HEK293 (cell line): Measurements from ENCODE around the gene CORO1C.

Experiments used
- CTCF ChIA-PET: fragments of 350-600 bp; formaldehyde crosslinking; extraction: SDS; loops from one replicate; lab custom pipeline; 2021; ENCODE audit warnings: antibody characterized with exemption; lab: Yijun Ruan, JAX
- POLR2A ChIA-PET: fragments of 300-600 bp; formaldehyde crosslinking; extraction: SDS; loops from one replicate; lab custom pipeline; 2020; ENCODE audit warnings: antibody characterized with exemption, inconsistent platforms; lab: Yijun Ruan, JAX
- H3K27ac ChIP-seq: fragments of 200-500 bp; sonication (Bioruptor generic); 2 replicates; pipeline ENCODE4 v1.5.1; 2014; ENCODE audit warnings: low read depth, low read length, control low read depth, inconsistent platforms; ENCODE audit errors: extremely low read depth
- H3K36me3 ChIP-seq, 2 experiments: fragments of 200-500 bp in 1 of 2; sonication (Bioruptor generic) in 1 of 2; 1 replicate in 1 of 2; 2 replicates in 1 of 2; pipeline ENCODE4 v1.5.1; 2014 to 2017; ENCODE audit warnings: inconsistent platforms in 2 of 2, low read length in 2 of 2; ENCODE audit not compliant: control insufficient read depth in 2 of 2, insufficient read depth in 1 of 2
- H3K4me1 ChIP-seq: fragments of 200-500 bp; sonication (Bioruptor generic); 2 replicates; pipeline ENCODE4 v1.5.1; 2014; ENCODE audit warnings: mild to moderate bottlenecking, low read length, inconsistent platforms; ENCODE audit not compliant: control insufficient read depth, insufficient read depth
- H3K4me3 ChIP-seq: 2 replicates; pipeline ENCODE4 v1.5.1; 2011; ENCODE audit warnings: low read depth, mild to moderate bottlenecking, control low read depth, low read length, moderate library complexity
- H3K9me3 ChIP-seq: fragments of 200-500 bp; sonication (Bioruptor generic); 2 replicates; pipeline ENCODE4 v1.5.1; 2014; ENCODE audit warnings: low read depth, low read length, inconsistent platforms; ENCODE audit not compliant: control insufficient read depth, insufficient read depth
- GFI1B ChIP-seq: fragments of 450-650 bp; formaldehyde crosslinking; IDR thresholded peaks from 2 replicates; pipeline ENCODE4 v1.5.1; 2016; ENCODE audit warnings: missing biosample characterization, missing genetic modification characterization
- GLI4 ChIP-seq: fragments of 450-650 bp; formaldehyde crosslinking; IDR thresholded peaks from 2 replicates; pipeline ENCODE4 v1.5.1; 2016; ENCODE audit warnings: missing biosample characterization, missing genetic modification characterization
- KLF8 ChIP-seq: fragments of 450-650 bp; formaldehyde crosslinking; IDR thresholded peaks from 2 replicates; pipeline ENCODE4 v1.5.1; 2016; ENCODE audit warnings: missing biosample characterization, missing genetic modification characterization
- MEIS1 ChIP-seq: sonication (generic); formaldehyde crosslinking; IDR thresholded peaks from 2 replicates; pipeline ENCODE4 v1.8.1; 2022; ENCODE audit warnings: missing genetic modification reagents, mild to moderate bottlenecking, borderline replicate concordance
- REPIN1 ChIP-seq: fragments of 450-650 bp; formaldehyde crosslinking; IDR thresholded peaks from 2 replicates; pipeline ENCODE4 v1.5.1; 2017; ENCODE audit warnings: missing biosample characterization, missing genetic modification characterization, low read depth
- YY2 ChIP-seq: fragments of 450-650 bp; formaldehyde crosslinking; IDR thresholded peaks from 2 replicates; pipeline ENCODE4 v1.5.1; 2016; ENCODE audit warnings: missing biosample characterization, missing genetic modification characterization
- ZBTB7A ChIP-seq: fragments of 450-650 bp; formaldehyde crosslinking; IDR thresholded peaks from 2 replicates; pipeline ENCODE4 v1.5.1; 2016; ENCODE audit warnings: low read depth, missing biosample characterization, missing genetic modification characterization
- ZNF112 ChIP-seq: fragments of 450-650 bp; formaldehyde crosslinking; IDR thresholded peaks from 2 replicates; pipeline ENCODE4 v1.5.0; 2017; ENCODE audit warnings: missing biosample characterization, missing genetic modification characterization
- ZNF121 ChIP-seq: fragments of 450-650 bp; formaldehyde crosslinking; IDR thresholded peaks from 2 replicates; pipeline ENCODE4 v1.5.1; 2016; ENCODE audit warnings: missing biosample characterization, missing genetic modification characterization
- ZNF223 ChIP-seq: fragments of 450-650 bp; formaldehyde crosslinking; IDR thresholded peaks from 2 replicates; pipeline ENCODE4 v1.5.1; 2016; ENCODE audit warnings: missing biosample characterization, missing genetic modification characterization
- ZNF23 ChIP-seq: fragments of 450-650 bp; formaldehyde crosslinking; IDR thresholded peaks from 2 replicates; pipeline ENCODE4 v1.5.1; 2016; ENCODE audit warnings: missing biosample characterization, missing genetic modification characterization, borderline replicate concordance
- ZNF302 ChIP-seq: fragments of 450-650 bp; formaldehyde crosslinking; IDR thresholded peaks from 2 replicates; pipeline ENCODE4 v1.5.1; 2016; ENCODE audit warnings: missing biosample characterization, missing genetic modification characterization, low read depth
- ZNF311 ChIP-seq: fragments of 450-650 bp; formaldehyde crosslinking; IDR thresholded peaks from 2 replicates; pipeline ENCODE4 v1.5.1; 2017; ENCODE audit warnings: missing biosample characterization, missing genetic modification characterization, borderline replicate concordance
- ZNF335 ChIP-seq: fragments of 450-650 bp; formaldehyde crosslinking; conservative IDR thresholded peaks from 2 replicates; pipeline ENCODE4 v1.5.1; 2016; ENCODE audit warnings: missing biosample characterization, missing genetic modification characterization
- ZNF366 ChIP-seq: fragments of 450-650 bp; formaldehyde crosslinking; conservative IDR thresholded peaks from 2 replicates; pipeline ENCODE4 v1.5.1; 2016; ENCODE audit warnings: missing biosample characterization, missing genetic modification characterization
- ZNF596 ChIP-seq: fragments of 450-650 bp; IDR thresholded peaks from 2 replicates; pipeline ENCODE4 v1.5.0; 2018; ENCODE audit warnings: missing biosample characterization, mild to moderate bottlenecking, missing genetic modification characterization, moderate library complexity
- ZNF600 ChIP-seq: fragments of 450-650 bp; formaldehyde crosslinking; IDR thresholded peaks from 2 replicates; pipeline ENCODE4 v1.5.1; 2016; ENCODE audit warnings: missing biosample characterization, missing genetic modification characterization
- ZNF626 ChIP-seq: fragments of 450-650 bp; sonication (Bioruptor Pico); formaldehyde crosslinking; IDR thresholded peaks from 2 replicates; pipeline ENCODE4 v1.5.1; 2018; ENCODE audit warnings: missing biosample characterization, missing genetic modification characterization, inconsistent platforms
- ZNF837 ChIP-seq: fragments of 450-650 bp; formaldehyde crosslinking; IDR thresholded peaks from 2 replicates; pipeline ENCODE4 v1.5.1; 2016; ENCODE audit warnings: missing biosample characterization, missing genetic modification characterization
- TF ChIP-seq, protein P1 (sequence below): fragments of 450-650 bp; formaldehyde crosslinking; IDR thresholded peaks from 2 replicates; pipeline ENCODE4 v1.5.1; 2016; ENCODE audit warnings: missing biosample characterization, missing genetic modification characterization, borderline replicate concordance
- TF ChIP-seq, protein P2 (sequence below): fragments of 450-650 bp; formaldehyde crosslinking; IDR thresholded peaks from 2 replicates; pipeline ENCODE4 v1.5.1; 2016; ENCODE audit warnings: missing biosample characterization, missing genetic modification characterization
- TF ChIP-seq, protein P3 (sequence below): sonication (generic); formaldehyde crosslinking; IDR thresholded peaks from 2 replicates; pipeline ENCODE4 v1.8.1; 2022; ENCODE audit warnings: mild to moderate bottlenecking, moderate library complexity, missing genetic modification reagents
- TF ChIP-seq, protein P4 (sequence below): fragments of 450-650 bp; formaldehyde crosslinking; IDR thresholded peaks from 2 replicates; pipeline ENCODE4 v1.5.1; 2016; ENCODE audit warnings: missing biosample characterization, missing genetic modification characterization

Gene CORO1C

DNA sequence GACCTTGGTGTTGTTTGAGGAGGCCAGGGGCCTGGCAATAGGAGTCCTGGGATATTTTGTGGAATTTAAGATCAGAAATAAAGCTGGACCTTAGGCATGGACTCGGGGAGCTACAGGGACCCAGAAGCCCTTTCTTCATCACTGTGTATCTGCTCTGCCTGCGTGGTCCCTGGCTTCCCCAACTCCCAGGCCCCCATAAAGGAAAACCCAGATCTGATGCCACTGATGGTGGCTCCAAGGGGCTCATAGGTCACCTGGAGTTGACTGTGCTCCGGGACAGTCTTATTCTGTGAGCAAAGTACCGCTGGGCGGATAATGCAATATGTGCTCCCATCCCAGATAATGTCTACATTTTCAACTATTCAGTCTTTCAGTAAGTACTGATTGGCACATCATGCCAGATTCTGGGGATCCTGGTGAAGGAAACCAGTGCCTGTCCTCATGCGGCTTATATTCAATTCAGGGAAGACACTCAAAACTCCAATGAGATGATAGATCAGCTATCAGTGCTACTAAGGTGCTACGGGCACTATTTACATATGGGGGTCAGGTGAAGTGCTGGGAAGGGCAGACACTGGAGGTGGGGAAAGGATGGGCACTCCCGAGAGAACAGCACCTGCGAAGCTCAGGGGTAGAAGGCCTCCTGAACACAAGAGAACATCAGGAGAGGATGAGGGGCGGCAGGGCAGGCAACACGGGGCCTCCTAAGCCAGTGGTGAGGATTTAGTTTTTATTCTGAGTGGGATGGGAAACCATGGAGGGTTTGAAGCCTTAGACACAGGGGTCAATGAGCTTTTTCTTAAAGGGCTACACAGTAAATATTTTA, 92.1 kb downstream of the CORO1C start:
- CTCF ChIA-PET: interaction anchor here (5.4 kb wide), 1 partner anchor 22 kb away, joined by 35 read pairs; no protein-coding TSS in a partner anchor
- POLR2A ChIA-PET: interaction anchor here (1.3 kb wide), 1 partner anchor 10 kb away, joined by 3 read pairs; no protein-coding TSS in a partner anchor
- no peak overlapping the region for H3K27ac ChIP-seq
- no peak overlapping the region for H3K4me3 ChIP-seq
- peaks cover 0 to 2% of the 10 kb centered on the region in 2 experiments; a peak in 1 of 3 replicates for H3K36me3 ChIP-seq
- H3K4me1 ChIP-seq: no peaks in the 10 kb centered on the region; the same call in 1 of the 2 replicates
- TF ChIP-seq, protein P1, sequence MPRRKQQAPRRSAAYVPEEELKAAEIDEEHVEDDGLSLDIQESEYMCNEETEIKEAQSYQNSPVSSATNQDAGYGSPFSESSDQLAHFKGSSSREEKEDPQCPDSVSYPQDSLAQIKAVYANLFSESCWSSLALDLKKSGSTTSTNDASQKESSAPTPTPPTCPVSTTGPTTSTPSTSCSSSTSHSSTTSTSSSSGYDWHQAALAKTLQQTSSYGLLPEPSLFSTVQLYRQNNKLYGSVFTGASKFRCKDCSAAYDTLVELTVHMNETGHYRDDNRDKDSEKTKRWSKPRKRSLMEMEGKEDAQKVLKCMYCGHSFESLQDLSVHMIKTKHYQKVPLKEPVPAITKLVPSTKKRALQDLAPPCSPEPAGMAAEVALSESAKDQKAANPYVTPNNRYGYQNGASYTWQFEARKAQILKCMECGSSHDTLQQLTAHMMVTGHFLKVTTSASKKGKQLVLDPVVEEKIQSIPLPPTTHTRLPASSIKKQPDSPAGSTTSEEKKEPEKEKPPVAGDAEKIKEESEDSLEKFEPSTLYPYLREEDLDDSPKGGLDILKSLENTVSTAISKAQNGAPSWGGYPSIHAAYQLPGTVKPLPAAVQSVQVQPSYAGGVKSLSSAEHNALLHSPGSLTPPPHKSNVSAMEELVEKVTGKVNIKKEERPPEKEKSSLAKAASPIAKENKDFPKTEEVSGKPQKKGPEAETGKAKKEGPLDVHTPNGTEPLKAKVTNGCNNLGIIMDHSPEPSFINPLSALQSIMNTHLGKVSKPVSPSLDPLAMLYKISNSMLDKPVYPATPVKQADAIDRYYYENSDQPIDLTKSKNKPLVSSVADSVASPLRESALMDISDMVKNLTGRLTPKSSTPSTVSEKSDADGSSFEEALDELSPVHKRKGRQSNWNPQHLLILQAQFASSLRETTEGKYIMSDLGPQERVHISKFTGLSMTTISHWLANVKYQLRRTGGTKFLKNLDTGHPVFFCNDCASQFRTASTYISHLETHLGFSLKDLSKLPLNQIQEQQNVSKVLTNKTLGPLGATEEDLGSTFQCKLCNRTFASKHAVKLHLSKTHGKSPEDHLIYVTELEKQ (tag by site-specific recombination): no peak
- TF ChIP-seq, protein P2, sequence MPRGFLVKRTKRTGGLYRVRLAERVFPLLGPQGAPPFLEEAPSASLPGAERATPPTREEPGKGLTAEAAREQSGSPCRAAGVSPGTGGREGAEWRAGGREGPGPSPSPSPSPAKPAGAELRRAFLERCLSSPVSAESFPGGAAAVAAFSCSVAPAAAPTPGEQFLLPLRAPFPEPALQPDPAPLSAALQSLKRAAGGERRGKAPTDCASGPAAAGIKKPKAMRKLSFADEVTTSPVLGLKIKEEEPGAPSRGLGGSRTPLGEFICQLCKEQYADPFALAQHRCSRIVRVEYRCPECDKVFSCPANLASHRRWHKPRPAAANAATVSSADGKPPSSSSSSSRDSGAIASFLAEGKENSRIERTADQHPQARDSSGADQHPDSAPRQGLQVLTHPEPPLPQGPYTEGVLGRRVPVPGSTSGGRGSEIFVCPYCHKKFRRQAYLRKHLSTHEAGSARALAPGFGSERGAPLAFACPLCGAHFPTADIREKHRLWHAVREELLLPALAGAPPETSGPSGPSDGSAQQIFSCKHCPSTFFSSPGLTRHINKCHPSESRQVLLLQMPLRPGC (tag by site-specific recombination): no peak
- TF ChIP-seq ZNF23 (tag by site-specific recombination) (no peak), ZNF302 (no peak), KLF8 (no peak), GFI1B (tag by site-specific recombination) (no peak), ZNF596 (tag by site-specific recombination) (no peak), ZNF223 (tag by site-specific recombination) (no peak), ZNF837 (tag by site-specific recombination) (no peak), GLI4 (tag by site-specific recombination) (no peak), ZNF626 (no peak), ZNF121 (tag by site-specific recombination) (no peak), YY2 (tag by site-specific recombination) (no peak), MEIS1 (CRISPR knock-in tag) (no peak), ZNF335 (tag by site-specific recombination) (no peak)
- TF ChIP-seq, protein P3, sequence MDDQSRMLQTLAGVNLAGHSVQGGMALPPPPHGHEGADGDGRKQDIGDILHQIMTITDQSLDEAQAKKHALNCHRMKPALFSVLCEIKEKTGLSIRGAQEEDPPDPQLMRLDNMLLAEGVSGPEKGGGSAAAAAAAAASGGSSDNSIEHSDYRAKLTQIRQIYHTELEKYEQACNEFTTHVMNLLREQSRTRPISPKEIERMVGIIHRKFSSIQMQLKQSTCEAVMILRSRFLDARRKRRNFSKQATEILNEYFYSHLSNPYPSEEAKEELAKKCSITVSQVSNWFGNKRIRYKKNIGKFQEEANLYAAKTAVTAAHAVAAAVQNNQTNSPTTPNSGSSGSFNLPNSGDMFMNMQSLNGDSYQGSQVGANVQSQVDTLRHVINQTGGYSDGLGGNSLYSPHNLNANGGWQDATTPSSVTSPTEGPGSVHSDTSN (CRISPR knock-in tag): no peak
- H3K9me3 ChIP-seq: no peaks in the 10 kb centered on the region

DNA sequence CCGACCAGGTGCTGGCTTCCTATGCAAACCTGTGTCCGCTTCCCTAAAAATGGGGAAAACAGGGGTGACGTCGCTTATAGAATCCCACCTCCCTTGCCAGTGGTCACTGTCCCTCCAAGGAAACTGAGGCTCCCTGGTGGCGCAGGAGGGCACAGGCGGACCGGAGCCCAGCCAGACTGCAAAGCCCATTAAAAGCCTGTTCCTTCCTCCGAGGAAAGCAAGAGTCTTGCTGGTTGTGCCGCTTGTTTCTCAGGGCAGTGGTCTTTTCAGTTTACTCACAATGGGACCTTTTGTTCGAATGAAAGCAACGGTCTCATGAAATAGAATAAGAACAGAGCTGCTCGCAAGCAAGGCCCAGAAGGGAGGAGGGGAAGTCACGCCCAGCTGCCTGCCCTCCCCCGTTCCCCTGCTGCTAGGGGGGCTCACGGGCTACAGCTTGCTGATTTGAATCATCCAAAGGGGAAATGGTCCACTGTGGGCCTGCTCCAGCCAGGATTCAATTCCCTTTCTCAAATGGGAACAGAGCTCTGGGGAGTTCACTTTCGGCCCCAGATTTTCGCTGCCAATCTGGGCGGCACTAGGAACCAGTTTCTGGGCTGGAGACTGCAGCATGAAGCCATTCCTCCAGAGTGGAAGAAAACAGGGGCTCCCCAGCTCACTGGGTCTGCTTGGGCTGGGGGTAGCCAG, 93.0 kb downstream of the CORO1C start:
- H3K4me1 ChIP-seq: no peaks in the 10 kb centered on the region; the same call in 1 of the 2 replicates
- H3K9me3 ChIP-seq: no peaks in the 10 kb centered on the region
- ChIA-PET CTCF (interaction anchor here (5.4 kb wide), 1 partner anchor 21 kb away, joined by 35 read pairs; no protein-coding TSS in a partner anchor), POLR2A (no interaction called here)
- H3K27ac ChIP-seq: no peak overlapping the region
- no peak overlapping the region for H3K4me3 ChIP-seq
- H3K36me3 ChIP-seq: no peaks in the 10 kb centered on the region
- no peak for TF ChIP-seq ZBTB7A (tag by site-specific recombination)
- no peak for TF ChIP-seq ZNF112
- no peak for TF ChIP-seq ZNF366
- no peak for TF ChIP-seq ZNF600 (tag by site-specific recombination)
- TF ChIP-seq, protein P4, sequence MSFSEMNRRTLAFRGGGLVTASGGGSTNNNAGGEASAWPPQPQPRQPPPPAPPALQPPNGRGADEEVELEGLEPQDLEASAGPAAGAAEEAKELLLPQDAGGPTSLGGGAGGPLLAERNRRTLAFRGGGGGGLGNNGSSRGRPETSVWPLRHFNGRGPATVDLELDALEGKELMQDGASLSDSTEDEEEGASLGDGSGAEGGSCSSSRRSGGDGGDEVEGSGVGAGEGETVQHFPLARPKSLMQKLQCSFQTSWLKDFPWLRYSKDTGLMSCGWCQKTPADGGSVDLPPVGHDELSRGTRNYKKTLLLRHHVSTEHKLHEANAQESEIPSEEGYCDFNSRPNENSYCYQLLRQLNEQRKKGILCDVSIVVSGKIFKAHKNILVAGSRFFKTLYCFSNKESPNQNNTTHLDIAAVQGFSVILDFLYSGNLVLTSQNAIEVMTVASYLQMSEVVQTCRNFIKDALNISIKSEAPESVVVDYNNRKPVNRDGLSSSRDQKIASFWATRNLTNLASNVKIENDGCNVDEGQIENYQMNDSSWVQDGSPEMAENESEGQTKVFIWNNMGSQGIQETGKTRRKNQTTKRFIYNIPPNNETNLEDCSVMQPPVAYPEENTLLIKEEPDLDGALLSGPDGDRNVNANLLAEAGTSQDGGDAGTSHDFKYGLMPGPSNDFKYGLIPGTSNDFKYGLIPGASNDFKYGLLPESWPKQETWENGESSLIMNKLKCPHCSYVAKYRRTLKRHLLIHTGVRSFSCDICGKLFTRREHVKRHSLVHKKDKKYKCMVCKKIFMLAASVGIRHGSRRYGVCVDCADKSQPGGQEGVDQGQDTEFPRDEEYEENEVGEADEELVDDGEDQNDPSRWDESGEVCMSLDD (tag by site-specific recombination): no peak
- no peak for TF ChIP-seq REPIN1 (tag by site-specific recombination)
- TF ChIP-seq ZNF311: no peak
